ENCODE measurements around the gene MAP1LC3C.
"Not testable (repeated sequence)": the region's sequence is repeated elsewhere in the genome, so short reads cannot be mapped to it uniquely, and the experiment has no call there.

Gene MAP1LC3C

GRCh38 chr1:241990040-241990439, 8.9 kb downstream of the MAP1LC3C start:
- no peak for DNase-seq

- DNase-seq, result not testable (repeated sequence)
These were observed 10.4 kb downstream of the MAP1LC3C start for GRCh38 chr1:241988389-241988930.

GRCh38 chr1:241985787-241986186, 13.1 kb downstream of the MAP1LC3C start:
- peak; percentile 50 for DNase-seq

GRCh38 chr1:241979926-241980325, 19.0 kb downstream of the MAP1LC3C start:
- DNase-seq, result no peak

- no peak for DNase-seq
These were observed 19.8 kb downstream of the MAP1LC3C start for GRCh38 chr1:241979071-241979470.

GRCh38 chr1:241976229-241976628, 22.7 kb downstream of the MAP1LC3C start:
- DNase-seq, result no peak

GRCh38 chr1:241972703-241973369, 26.1 kb downstream of the MAP1LC3C start:
- no peak for DNase-seq

- DNase-seq, result no peak
These were observed 30.3 kb downstream of the MAP1LC3C start for GRCh38 chr1:241968611-241969010.

GRCh38 chr1:241964550-241965282, 34.2 kb downstream of the MAP1LC3C start:
- peak; percentile 94 for DNase-seq

- peak; percentile 7 for DNase-seq
These were observed 35.2 kb downstream of the MAP1LC3C start for GRCh38 chr1:241963722-241964121.

- DNase-seq, result no peak
These were observed 36.7 kb downstream of the MAP1LC3C start for GRCh38 chr1:241962153-241962552.

GRCh38 chr1:241957692-241958494, 41.0 kb downstream of the MAP1LC3C start, which contains the start of gene BECN2:
Gene BECN2 (plus strand): TSS chr1:241957767. CDS start chr1:241957767, 0 bp downstream.
- DNase-seq, result no peak

- no peak for DNase-seq
These were observed 48.5 kb downstream of the MAP1LC3C start for GRCh38 chr1:241950390-241950789.

- DNase-seq, result no peak
These were observed 51.5 kb downstream of the MAP1LC3C start for GRCh38 chr1:241947354-241947753.
